A673 (cell line): ENCODE results near the gene PBRM1. TPM values are rescaled to one million over a fixed set of nuclear protein-coding genes. Genes with fewer than 3 reads are reported as not detected.

ENCODE experiments used
- BruUV-seq: library from RNA; stranded (reverse); fragments of 400-500 nt; replicated peaks from 2 replicates; lab custom pipeline; 2021; lab: Mats Ljungman, UMichigan
- CTCF ChIA-PET: fragments of 300-600 bp; sonication (Branson Sonifier 250); formaldehyde crosslinking; loops from one replicate; lab custom pipeline; 2022; ENCODE audit warnings: antibody characterized with exemption; lab: Charles Lee
- POLR2A ChIA-PET: fragments of 300-600 bp; sonication (Branson Sonifier 250); formaldehyde crosslinking; loops from one replicate; lab custom pipeline; 2022; ENCODE audit warnings: antibody characterized with exemption; ENCODE audit not compliant: low non-redundant PET; lab: Charles Lee
- DNase-seq: peaks from one replicate; pipeline ENCODE4 v3.0.0-alpha.2; 2015; ENCODE audit warnings: low spot score
- H3K27ac ChIP-seq: fragments of 200-600 bp; sonication (generic); 2 replicates; pipeline ENCODE4 v1.5.1; 2016; ENCODE audit warnings: mixed run types, low read depth, mild to moderate bottlenecking, mixed read lengths, antibody characterized with exemption, low read length; ENCODE audit not compliant: poor library complexity, severe bottlenecking
- H3K27me3 ChIP-seq: fragments of 200-600 bp; sonication (generic); replicated peaks from 2 replicates; pipeline ENCODE4 v1.6.1; 2017; ENCODE audit warnings: mixed run types, low read depth, mild to moderate bottlenecking, mixed read lengths, antibody characterized with exemption, low read length; ENCODE audit not compliant: insufficient read depth, poor library complexity
- H3K36me3 ChIP-seq: fragments of 200-600 bp; sonication (generic); 2 replicates; pipeline ENCODE4 v1.6.1; 2016; ENCODE audit warnings: mixed run types, mild to moderate bottlenecking, mixed read lengths, antibody characterized with exemption, low read length; ENCODE audit not compliant: insufficient read depth, poor library complexity, severe bottlenecking
- H3K4me1 ChIP-seq: fragments of 200-600 bp; sonication (generic); 2 replicates; pipeline ENCODE4 v1.6.1; 2017; ENCODE audit warnings: mixed run types, mild to moderate bottlenecking, mixed read lengths, antibody characterized with exemption, low read length; ENCODE audit not compliant: insufficient read depth, poor library complexity, severe bottlenecking
- H3K4me3 ChIP-seq: fragments of 200-600 bp; sonication (generic); 2 replicates; pipeline ENCODE4 v1.5.1; 2016; ENCODE audit warnings: low read depth, mixed run types, mild to moderate bottlenecking, mixed read lengths, low read length; ENCODE audit not compliant: poor library complexity, severe bottlenecking
- H3K9me3 ChIP-seq: fragments of 200-600 bp; sonication (generic); 2 replicates; pipeline ENCODE4 v1.6.1; 2016; ENCODE audit warnings: mixed run types, low read depth, mild to moderate bottlenecking, mixed read lengths, antibody characterized with exemption, low read length; ENCODE audit not compliant: poor library complexity, severe bottlenecking
- EZH2 ChIP-seq: fragments of 200-600 bp; sonication (generic); IDR thresholded peaks from 2 replicates; pipeline ENCODE4 v1.6.1; 2017; ENCODE audit warnings: borderline replicate concordance, low read depth, mild to moderate bottlenecking, mixed read lengths, antibody characterized with exemption, low read length; ENCODE audit not compliant: poor library complexity, severe bottlenecking
- intact Hi-C: fragments of 100-400 bp; cut with micrococcal nuclease; formaldehyde crosslinking; loops from one replicate; pipeline ENCODE4 v1.10.0; 2022; ENCODE audit not compliant: unreplicated experiment
- total RNA-seq: library from RNA; stranded (reverse); gene quantifications from 2 replicates; pipeline ENCODE4 v1.2.3, GENCODE V29; 2021
- TF ChIP-seq, protein P1 (sequence below): fragments of 300-800, 200-600 bp; sonication (generic); conservative IDR thresholded peaks from 2 replicates; pipeline ENCODE4 v1.5.1; 2017; ENCODE audit warnings: low read depth, mild to moderate bottlenecking, antibody characterized with exemption, low read length, moderate library complexity, mixed read lengths

The PBRM1 gene
- total RNA-seq, 1 experiment from 2014 or later: 65.0 TPM

- ChIA-PET CTCF (no interaction called here), POLR2A (no interaction called here)
- intact Hi-C loops: no loop called here
Measured at GRCh38 chr3:52502001-52502400, 183.7 kb downstream of the PBRM1 start.

DNA sequence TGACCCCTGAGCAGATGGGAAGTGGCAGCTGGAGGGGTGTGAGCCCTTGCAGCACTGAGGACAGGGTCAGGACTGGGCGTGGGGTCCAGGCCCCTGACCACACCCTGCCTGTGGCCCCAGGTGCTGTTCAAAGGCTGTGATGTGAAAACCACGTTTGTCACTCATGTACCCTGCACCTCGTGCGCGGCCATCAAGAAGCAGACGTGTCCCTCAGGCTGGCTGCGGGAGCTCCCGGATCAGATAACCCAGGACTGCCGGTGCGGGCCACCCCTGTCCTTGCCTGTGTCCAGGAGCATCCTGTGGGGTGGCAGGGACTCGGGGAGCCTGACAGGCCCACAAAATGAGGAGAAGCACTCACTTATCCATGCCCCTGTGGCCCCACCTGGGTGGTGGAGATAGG lies 184.7 kb downstream of the PBRM1 start:
- Histone ChIP-seq H3K27ac (no peak overlapping the region), H3K4me3 (no peak overlapping the region), H3K36me3 (no peaks in the 10 kb centered on the region), H3K9me3 (no peaks in the 10 kb centered on the region), H3K4me1 (no peaks in the 10 kb centered on the region), H3K27me3 (no peaks in the 10 kb centered on the region)
- DNase-seq: no peak
- BruUV-seq: no TSS peak
- ChIA-PET CTCF (no interaction called here), POLR2A (no interaction called here)
- intact Hi-C loops: no loop called here
- TF ChIP-seq, protein P1, sequence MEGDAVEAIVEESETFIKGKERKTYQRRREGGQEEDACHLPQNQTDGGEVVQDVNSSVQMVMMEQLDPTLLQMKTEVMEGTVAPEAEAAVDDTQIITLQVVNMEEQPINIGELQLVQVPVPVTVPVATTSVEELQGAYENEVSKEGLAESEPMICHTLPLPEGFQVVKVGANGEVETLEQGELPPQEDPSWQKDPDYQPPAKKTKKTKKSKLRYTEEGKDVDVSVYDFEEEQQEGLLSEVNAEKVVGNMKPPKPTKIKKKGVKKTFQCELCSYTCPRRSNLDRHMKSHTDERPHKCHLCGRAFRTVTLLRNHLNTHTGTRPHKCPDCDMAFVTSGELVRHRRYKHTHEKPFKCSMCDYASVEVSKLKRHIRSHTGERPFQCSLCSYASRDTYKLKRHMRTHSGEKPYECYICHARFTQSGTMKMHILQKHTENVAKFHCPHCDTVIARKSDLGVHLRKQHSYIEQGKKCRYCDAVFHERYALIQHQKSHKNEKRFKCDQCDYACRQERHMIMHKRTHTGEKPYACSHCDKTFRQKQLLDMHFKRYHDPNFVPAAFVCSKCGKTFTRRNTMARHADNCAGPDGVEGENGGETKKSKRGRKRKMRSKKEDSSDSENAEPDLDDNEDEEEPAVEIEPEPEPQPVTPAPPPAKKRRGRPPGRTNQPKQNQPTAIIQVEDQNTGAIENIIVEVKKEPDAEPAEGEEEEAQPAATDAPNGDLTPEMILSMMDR: no peak
- TF ChIP-seq EZH2: no peak

More at GRCh38 chr3:52502001-52502400, 183.7 kb downstream of the PBRM1 start:
- Histone ChIP-seq H3K4me3 (no peak overlapping the region), H3K36me3 (no peaks in the 10 kb centered on the region), H3K27ac (no peak overlapping the region), H3K27me3 (no peaks in the 10 kb centered on the region), H3K9me3 (no peaks in the 10 kb centered on the region), H3K4me1 (no peaks in the 10 kb centered on the region)
- no peak for DNase-seq
- TF ChIP-seq, protein P1: no peak
- TF ChIP-seq EZH2: no peak
- BruUV-seq: no TSS peak

DNA sequence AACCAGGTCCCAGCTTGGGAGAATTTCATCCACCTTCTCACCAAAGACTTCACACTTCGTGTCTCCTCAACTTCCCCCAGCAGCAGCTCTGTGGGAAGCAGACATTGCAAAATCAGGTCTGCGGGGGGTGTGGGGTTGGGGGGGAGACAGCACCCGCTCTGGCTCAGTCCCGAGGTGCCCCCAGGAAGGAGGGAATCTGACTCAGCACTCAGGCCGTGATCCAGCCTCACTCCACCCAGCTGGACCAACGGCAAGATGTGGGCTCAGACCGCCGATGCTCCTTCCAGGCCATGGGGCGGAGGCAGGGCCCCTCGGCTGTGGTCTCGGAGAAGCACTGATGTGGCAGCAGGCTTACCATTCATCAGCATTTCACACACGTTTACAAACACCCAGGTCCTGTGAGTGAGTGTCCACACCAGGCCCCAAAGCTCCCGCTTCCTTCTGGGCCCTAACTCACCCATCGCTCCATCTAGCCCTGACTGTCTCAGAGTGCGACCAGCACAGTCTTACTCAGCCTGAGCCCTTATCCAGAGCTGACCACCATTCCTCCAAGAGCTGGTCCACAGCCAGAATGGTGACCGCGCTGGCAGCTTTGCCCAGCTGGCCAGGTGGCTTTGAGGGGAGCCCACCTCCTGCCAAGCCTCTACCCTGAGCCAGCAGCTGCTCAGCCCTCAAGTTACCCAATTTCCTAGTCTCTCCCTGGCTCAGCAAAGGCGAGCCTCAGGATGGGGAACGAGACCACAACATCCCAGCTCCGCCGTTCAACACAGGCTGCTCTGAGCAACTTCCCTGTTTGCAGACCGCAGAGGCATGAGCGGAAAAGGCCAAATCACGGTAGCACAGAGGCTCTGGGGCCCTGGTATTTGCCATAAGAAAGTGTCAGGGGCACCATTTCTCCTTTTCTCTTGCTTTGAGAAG lies 187.3 kb downstream of the PBRM1 start:
- no peak overlapping the region for H3K27ac ChIP-seq
- H3K9me3 ChIP-seq: no peaks in the 10 kb centered on the region
- CTCF ChIA-PET: interaction anchor here (0.6 kb wide), 1 partner anchor 38 kb away, joined by 5 read pairs; no protein-coding TSS in a partner anchor
- POLR2A ChIA-PET: no interaction called here
- intact Hi-C loops: no loop called here
- H3K36me3 ChIP-seq: no peaks in the 10 kb centered on the region
- no peaks in the 10 kb centered on the region for H3K4me1 ChIP-seq
- DNase-seq: no peak
- BruUV-seq: no TSS peak
- no peaks in the 10 kb centered on the region for H3K27me3 ChIP-seq
- H3K4me3 ChIP-seq: no peak overlapping the region
- no peak for TF ChIP-seq EZH2
- TF ChIP-seq, protein P1: no peak
